Esophagus muscularis mucosa (tissue), 4 donors: Measurements from ENCODE around the gene ARX.

Experiments
- CTCF ChIP-seq, 3 experiments: fragments of 200-600 bp in 2 of 3; fragments of 450-650 bp in 1 of 3; sonication (generic) in 2 of 3; IDR thresholded peaks; one replicate each; pipeline ENCODE4 v1.5.1; 2017 to 2019; ENCODE audit warnings: antibody characterized with exemption in 3 of 3, mild to moderate bottlenecking in 2 of 3, moderate library complexity in 1 of 3
- EP300 ChIP-seq: sonication (generic); formaldehyde crosslinking; IDR thresholded peaks from one replicate; pipeline ENCODE4 v1.6.1; 2017; ENCODE audit warnings: antibody characterized with exemption
- POLR2A ChIP-seq: fragments of 450-650 bp; IDR thresholded peaks from one replicate; pipeline ENCODE4 v1.6.1; 2017; ENCODE audit warnings: antibody characterized with exemption, moderate library complexity, mild to moderate bottlenecking, low read depth

- TF ChIP-seq CTCF (IDR thresholded peaks at IDR 0.05) (no peak), EP300 (no peak), POLR2A (no peak)
Measured at GRCh38 chrX:24993879-24994278, 21.9 kb downstream of the ARX start.
